HG03135 (cell line): ENCODE measurements around the gene C1orf21.
"Not testable (repeated sequence)": the region's sequence is repeated elsewhere in the genome, so short reads cannot be mapped to it uniquely, and the experiment has no call there.

ENCODE experiments used
- ATAC-seq: cut with Tn5 transposase; IDR thresholded peaks from one replicate; pipeline ENCODE4 v1.9.1; 2021; ENCODE audit warnings: mild to moderate bottlenecking, moderate library complexity; ENCODE audit not compliant: unreplicated experiment

C1orf21 gene

GRCh38 chr1:184386312-184387068 lies at the start of gene C1orf21:
Gene C1orf21, plus strand, starts transcription at chr1:184387029. Its CDS starts 90,481 bp downstream, at chr1:184477510.
- peak; percentile 74 for ATAC-seq

GRCh38 chr1:184337865-184338264 lies 49.0 kb upstream of the C1orf21 start:
- ATAC-seq, result not testable (repeated sequence)

GRCh38 chr1:184340984-184341383 lies 45.8 kb upstream of the C1orf21 start:
- ATAC-seq, result no peak

GRCh38 chr1:184350573-184350972 lies 36.3 kb upstream of the C1orf21 start:
- ATAC-seq, result no peak

- ATAC-seq, result no peak
Observed at GRCh38 chr1:184351416-184351975, 35.3 kb upstream of the C1orf21 start.

- no peak for ATAC-seq
Observed at GRCh38 chr1:184352776-184353175, 34.1 kb upstream of the C1orf21 start.

GRCh38 chr1:184354719-184355118 lies 32.1 kb upstream of the C1orf21 start:
- ATAC-seq, result no peak

- no peak for ATAC-seq
Observed at GRCh38 chr1:184356891-184357290, 29.9 kb upstream of the C1orf21 start.

GRCh38 chr1:184358256-184358655 lies 28.6 kb upstream of the C1orf21 start:
- no peak for ATAC-seq

- ATAC-seq, result no peak
Observed at GRCh38 chr1:184359909-184360308, 26.9 kb upstream of the C1orf21 start.

- ATAC-seq, result no peak
Observed at GRCh38 chr1:184362876-184363275, 24.0 kb upstream of the C1orf21 start.

GRCh38 chr1:184365699-184366098 lies 21.1 kb upstream of the C1orf21 start:
- ATAC-seq, result no peak

- no peak for ATAC-seq
Observed at GRCh38 chr1:184366997-184367396, 19.8 kb upstream of the C1orf21 start.

GRCh38 chr1:184367427-184368038 lies 19.3 kb upstream of the C1orf21 start:
- ATAC-seq, result no peak

- ATAC-seq, result no peak
Observed at GRCh38 chr1:184368354-184368753, 18.5 kb upstream of the C1orf21 start.

- no peak for ATAC-seq
Observed at GRCh38 chr1:184370850-184371249, 16.0 kb upstream of the C1orf21 start.

GRCh38 chr1:184373155-184373554 lies 13.7 kb upstream of the C1orf21 start:
- ATAC-seq, result no peak

GRCh38 chr1:184376369-184376768 lies 10.5 kb upstream of the C1orf21 start:
- no peak for ATAC-seq

GRCh38 chr1:184379111-184379752 lies 7.6 kb upstream of the C1orf21 start:
- no peak for ATAC-seq

- no peak for ATAC-seq
Observed at GRCh38 chr1:184380468-184380867, 6.4 kb upstream of the C1orf21 start.

- no peak for ATAC-seq
Observed at GRCh38 chr1:184383772-184384323, 3.0 kb upstream of the C1orf21 start.
